HL-60 (cell line): Measurements from ENCODE around the gene ZMYND10.

Experiments used
- GABPA ChIP-seq: IDR thresholded peaks from 2 replicates; pipeline ENCODE4 v1.6.1; 2012; ENCODE audit warnings: low read depth
- POLR2AphosphoS5 ChIP-seq: IDR thresholded peaks from 2 replicates; pipeline ENCODE4 v1.6.1; 2012; ENCODE audit warnings: low read depth
- REST ChIP-seq: IDR thresholded peaks from 2 replicates; pipeline ENCODE4 v1.6.1; 2012; ENCODE audit warnings: low read depth; ENCODE audit not compliant: insufficient replicate concordance
- TF ChIP-seq, protein P1 (sequence below): IDR thresholded peaks from one replicate; pipeline ENCODE4 v1.5.1; 2011; ENCODE audit warnings: low read length, control low read depth, inconsistent platforms; ENCODE audit not compliant: insufficient read depth

- TF ChIP-seq, protein P1, sequence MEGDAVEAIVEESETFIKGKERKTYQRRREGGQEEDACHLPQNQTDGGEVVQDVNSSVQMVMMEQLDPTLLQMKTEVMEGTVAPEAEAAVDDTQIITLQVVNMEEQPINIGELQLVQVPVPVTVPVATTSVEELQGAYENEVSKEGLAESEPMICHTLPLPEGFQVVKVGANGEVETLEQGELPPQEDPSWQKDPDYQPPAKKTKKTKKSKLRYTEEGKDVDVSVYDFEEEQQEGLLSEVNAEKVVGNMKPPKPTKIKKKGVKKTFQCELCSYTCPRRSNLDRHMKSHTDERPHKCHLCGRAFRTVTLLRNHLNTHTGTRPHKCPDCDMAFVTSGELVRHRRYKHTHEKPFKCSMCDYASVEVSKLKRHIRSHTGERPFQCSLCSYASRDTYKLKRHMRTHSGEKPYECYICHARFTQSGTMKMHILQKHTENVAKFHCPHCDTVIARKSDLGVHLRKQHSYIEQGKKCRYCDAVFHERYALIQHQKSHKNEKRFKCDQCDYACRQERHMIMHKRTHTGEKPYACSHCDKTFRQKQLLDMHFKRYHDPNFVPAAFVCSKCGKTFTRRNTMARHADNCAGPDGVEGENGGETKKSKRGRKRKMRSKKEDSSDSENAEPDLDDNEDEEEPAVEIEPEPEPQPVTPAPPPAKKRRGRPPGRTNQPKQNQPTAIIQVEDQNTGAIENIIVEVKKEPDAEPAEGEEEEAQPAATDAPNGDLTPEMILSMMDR, result no peak
- TF ChIP-seq REST, result no peak
- TF ChIP-seq POLR2AphosphoS5, result peak; percentile 55; the same call in 1 of the 2 replicates
- TF ChIP-seq GABPA, result no peak
These were observed 46.5 kb downstream of the ZMYND10 start, which contains the start of the genes HYAL3 and NAA80 for GRCh38 chr3:50298836-50299637.
